ENCODE results near the gene ARF4. TPM values are rescaled to one million over a fixed set of nuclear protein-coding genes. Genes with fewer than 3 reads are reported as not detected.

Gene ARF4
- total and polyA plus RNA-seq, 9 donors: 84.5 to 295 (median 131) TPM

GRCh38 chr3:57555306-57555705 lies 41.8 kb downstream of the ARF4 start:
- intact Hi-C loops (cut with DNase I): no loop called here
- Histone ChIP-seq H3K4me1 (ENCODE audit: insufficient read depth) (peaks cover 5% of the 10 kb centered on the region), H3K27me3 (no peaks in the 10 kb centered on the region), H3K36me3 (no peaks in the 10 kb centered on the region), H3K9me3 (no peaks in the 10 kb centered on the region), H3K27ac (peak overlapping the region in 1 of 2 donors; percentile 84), H3K4me3 (peak overlapping the region; percentile 78)
- TF ChIP-seq POLR2A (IDR thresholded peaks at IDR 0.05) (no peak), EP300 (IDR thresholded peaks at IDR 0.05) (no peak)
- TF ChIP-seq, protein P1, sequence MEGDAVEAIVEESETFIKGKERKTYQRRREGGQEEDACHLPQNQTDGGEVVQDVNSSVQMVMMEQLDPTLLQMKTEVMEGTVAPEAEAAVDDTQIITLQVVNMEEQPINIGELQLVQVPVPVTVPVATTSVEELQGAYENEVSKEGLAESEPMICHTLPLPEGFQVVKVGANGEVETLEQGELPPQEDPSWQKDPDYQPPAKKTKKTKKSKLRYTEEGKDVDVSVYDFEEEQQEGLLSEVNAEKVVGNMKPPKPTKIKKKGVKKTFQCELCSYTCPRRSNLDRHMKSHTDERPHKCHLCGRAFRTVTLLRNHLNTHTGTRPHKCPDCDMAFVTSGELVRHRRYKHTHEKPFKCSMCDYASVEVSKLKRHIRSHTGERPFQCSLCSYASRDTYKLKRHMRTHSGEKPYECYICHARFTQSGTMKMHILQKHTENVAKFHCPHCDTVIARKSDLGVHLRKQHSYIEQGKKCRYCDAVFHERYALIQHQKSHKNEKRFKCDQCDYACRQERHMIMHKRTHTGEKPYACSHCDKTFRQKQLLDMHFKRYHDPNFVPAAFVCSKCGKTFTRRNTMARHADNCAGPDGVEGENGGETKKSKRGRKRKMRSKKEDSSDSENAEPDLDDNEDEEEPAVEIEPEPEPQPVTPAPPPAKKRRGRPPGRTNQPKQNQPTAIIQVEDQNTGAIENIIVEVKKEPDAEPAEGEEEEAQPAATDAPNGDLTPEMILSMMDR (IDR thresholded peaks at IDR 0.05): no peak
- WGBS, 3 donors: 16 to 31% (median 30%) methylated on average over 8 of the region's 8 CpGs
- DNase-seq: no peak

- DNase-seq: no peak
- H3K4me3 ChIP-seq: no peak overlapping the region
- intact Hi-C loops (cut with DNase I): no loop called here
- H3K9me3 ChIP-seq: no peaks in the 10 kb centered on the region
- no peak for TF ChIP-seq POLR2A (IDR thresholded peaks at IDR 0.05)
- TF ChIP-seq, protein P1 (IDR thresholded peaks at IDR 0.05): no peak
- TF ChIP-seq EP300 (IDR thresholded peaks at IDR 0.05): no peak
- peaks cover 3% of the 10 kb centered on the region for H3K4me1 ChIP-seq (ENCODE audit: insufficient read depth)
- no peaks in the 10 kb centered on the region for H3K27me3 ChIP-seq
- H3K36me3 ChIP-seq: no peaks in the 10 kb centered on the region
- 93 to 98% (median 96%) methylated on average over 1 of the region's 1 CpG for WGBS, 3 donors
- no peak overlapping the region for H3K27ac ChIP-seq
Observed at GRCh38 chr3:57546616-57547015, 50.5 kb downstream of the ARF4 start.

GRCh38 chr3:57545636-57546268 lies 51.4 kb downstream of the ARF4 start:
- no peak for TF ChIP-seq POLR2A (IDR thresholded peaks at IDR 0.05)
- TF ChIP-seq, protein P1 (IDR thresholded peaks at IDR 0.05): no peak
- no peak for TF ChIP-seq EP300 (IDR thresholded peaks at IDR 0.05)
- peak in 4 of 5 donors; percentile 24 to 43 (median 40) for DNase-seq
- Histone ChIP-seq H3K9me3 (no peaks in the 10 kb centered on the region), H3K27me3 (no peaks in the 10 kb centered on the region), H3K4me1 (ENCODE audit: insufficient read depth) (peaks cover 3% of the 10 kb centered on the region), H3K36me3 (no peaks in the 10 kb centered on the region), H3K4me3 (no peak overlapping the region), H3K27ac (no peak overlapping the region)
- intact Hi-C loops (cut with DNase I): no loop called here
- 39 to 63% (median 42%) methylated on average over 7 of the region's 7 CpGs for WGBS, 3 donors

GRCh38 chr3:57544181-57545125 lies 52.7 kb downstream of the ARF4 start, which contains the start of gene DNAH12:
TSS of gene DNAH12 (minus strand) at chr3:57544344. CDS start at chr3:57542870, 1,474 bp downstream.
- no peak within 1 kb of the TSS for H3K27ac ChIP-seq
- DNase-seq: peak; percentile 42 to 68 (median 63)
- H3K36me3 ChIP-seq: no peaks in the 10 kb centered on the region
- H3K4me1 ChIP-seq (ENCODE audit: insufficient read depth): peaks cover 3% of the 10 kb centered on the region
- H3K4me3 ChIP-seq: no peak within 1 kb of the TSS
- TF ChIP-seq POLR2A (IDR thresholded peaks at IDR 0.05) (no peak), EP300 (IDR thresholded peaks at IDR 0.05) (no peak)
- TF ChIP-seq, protein P1 (IDR thresholded peaks at IDR 0.05): no peak
- intact Hi-C loops (cut with DNase I): no loop called here
- no peaks in the 10 kb centered on the region for H3K27me3 ChIP-seq
- WGBS, 3 donors: 5 to 7% (median 5%) methylated on average over 20 of the region's 20 CpGs
- H3K9me3 ChIP-seq: no peaks in the 10 kb centered on the region
